Nephron progenitor cell (in vitro differentiated cells): ENCODE results near the gene ATP1A1.

Experiments used
- DNase-seq: peaks from one replicate; pipeline ENCODE4 v3.0.0; 2021
- H3K27ac Mint-ChIP-seq: 2 replicates; pipeline ENCODE4 v1.8.0; 2021; ENCODE audit warnings: mild to moderate bottlenecking, moderate library complexity, mixed read lengths
- H3K27me3 Mint-ChIP-seq: 2 replicates; pipeline ENCODE4 v1.8.0; 2021; ENCODE audit warnings: mild to moderate bottlenecking, low read depth, mixed read lengths; ENCODE audit not compliant: poor library complexity
- H3K36me3 Mint-ChIP-seq: 2 replicates; pipeline ENCODE4 v1.8.0; 2021; ENCODE audit warnings: low read depth, mixed read lengths
- H3K4me1 Mint-ChIP-seq: 2 replicates; pipeline ENCODE4 v1.8.0; 2021; ENCODE audit warnings: mixed read lengths
- H3K4me3 Mint-ChIP-seq: 2 replicates; pipeline ENCODE4 v1.8.0; 2021; ENCODE audit warnings: mild to moderate bottlenecking, moderate library complexity, mixed read lengths
- H3K9me3 Mint-ChIP-seq: 2 replicates; pipeline ENCODE4 v1.8.0; 2021; ENCODE audit warnings: mild to moderate bottlenecking, moderate library complexity, mixed read lengths
- TF ChIP-seq, protein P1 (sequence below): fragments of 200-600 bp; sonication (generic); IDR thresholded peaks from 2 replicates; pipeline ENCODE4 v1.5.0; 2021; ENCODE audit warnings: antibody characterized with exemption

Gene ATP1A1

DNA sequence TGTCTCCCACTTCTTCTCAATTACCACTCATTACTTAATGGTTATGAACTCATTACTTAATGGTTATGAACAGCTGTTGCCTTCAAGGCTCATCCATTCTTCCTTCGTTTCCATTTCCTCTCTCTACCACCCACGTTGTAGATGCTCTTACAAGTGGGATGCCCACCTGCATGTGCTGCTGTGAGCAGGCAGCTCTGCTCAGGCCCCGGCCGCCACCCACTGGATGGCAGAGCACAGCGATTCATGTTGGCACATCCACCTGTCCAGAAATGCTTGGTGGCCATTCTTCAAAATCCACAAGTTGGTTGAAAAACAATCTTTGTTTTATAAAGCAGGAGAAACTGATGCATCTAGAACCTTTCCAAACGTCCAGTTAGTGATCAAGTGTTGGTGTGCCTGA, 14.5 kb downstream of the ATP1A1 start:
- Mint-ChIP-seq H3K4me3 (no peak overlapping the region), H3K27me3 (no peaks in the 10 kb centered on the region), H3K27ac (peak overlapping the region; percentile 2), H3K9me3 (no peaks in the 10 kb centered on the region), H3K4me1 (peaks cover 4% of the 10 kb centered on the region), H3K36me3 (peaks cover 68% of the 10 kb centered on the region)
- TF ChIP-seq, protein P1, sequence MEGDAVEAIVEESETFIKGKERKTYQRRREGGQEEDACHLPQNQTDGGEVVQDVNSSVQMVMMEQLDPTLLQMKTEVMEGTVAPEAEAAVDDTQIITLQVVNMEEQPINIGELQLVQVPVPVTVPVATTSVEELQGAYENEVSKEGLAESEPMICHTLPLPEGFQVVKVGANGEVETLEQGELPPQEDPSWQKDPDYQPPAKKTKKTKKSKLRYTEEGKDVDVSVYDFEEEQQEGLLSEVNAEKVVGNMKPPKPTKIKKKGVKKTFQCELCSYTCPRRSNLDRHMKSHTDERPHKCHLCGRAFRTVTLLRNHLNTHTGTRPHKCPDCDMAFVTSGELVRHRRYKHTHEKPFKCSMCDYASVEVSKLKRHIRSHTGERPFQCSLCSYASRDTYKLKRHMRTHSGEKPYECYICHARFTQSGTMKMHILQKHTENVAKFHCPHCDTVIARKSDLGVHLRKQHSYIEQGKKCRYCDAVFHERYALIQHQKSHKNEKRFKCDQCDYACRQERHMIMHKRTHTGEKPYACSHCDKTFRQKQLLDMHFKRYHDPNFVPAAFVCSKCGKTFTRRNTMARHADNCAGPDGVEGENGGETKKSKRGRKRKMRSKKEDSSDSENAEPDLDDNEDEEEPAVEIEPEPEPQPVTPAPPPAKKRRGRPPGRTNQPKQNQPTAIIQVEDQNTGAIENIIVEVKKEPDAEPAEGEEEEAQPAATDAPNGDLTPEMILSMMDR: no peak
- DNase-seq: no peak

DNA sequence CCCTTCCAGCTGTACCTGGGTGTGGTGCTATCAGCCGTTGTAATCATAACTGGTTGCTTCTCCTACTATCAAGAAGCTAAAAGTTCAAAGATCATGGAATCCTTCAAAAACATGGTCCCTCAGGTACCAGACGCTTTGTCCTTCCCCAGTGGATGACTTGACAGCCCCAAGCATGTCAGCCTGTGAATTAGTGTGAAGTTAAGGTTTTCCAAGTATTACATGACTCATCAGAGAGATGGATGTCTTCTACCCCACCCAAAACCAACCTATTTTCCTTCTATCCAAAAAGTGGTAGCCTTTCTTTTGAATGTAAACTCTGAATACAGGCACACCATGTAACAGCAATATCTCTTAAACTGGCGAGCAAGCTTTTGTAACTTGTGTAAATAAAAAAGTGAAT, 15.1 kb downstream of the ATP1A1 start:
- Mint-ChIP-seq H3K27ac (no peak overlapping the region), H3K9me3 (no peaks in the 10 kb centered on the region), H3K4me1 (no peaks in the 10 kb centered on the region), H3K4me3 (no peak overlapping the region), H3K27me3 (no peaks in the 10 kb centered on the region), H3K36me3 (peaks cover 73% of the 10 kb centered on the region)
- DNase-seq: no peak
- TF ChIP-seq, protein P1: no peak

DNA sequence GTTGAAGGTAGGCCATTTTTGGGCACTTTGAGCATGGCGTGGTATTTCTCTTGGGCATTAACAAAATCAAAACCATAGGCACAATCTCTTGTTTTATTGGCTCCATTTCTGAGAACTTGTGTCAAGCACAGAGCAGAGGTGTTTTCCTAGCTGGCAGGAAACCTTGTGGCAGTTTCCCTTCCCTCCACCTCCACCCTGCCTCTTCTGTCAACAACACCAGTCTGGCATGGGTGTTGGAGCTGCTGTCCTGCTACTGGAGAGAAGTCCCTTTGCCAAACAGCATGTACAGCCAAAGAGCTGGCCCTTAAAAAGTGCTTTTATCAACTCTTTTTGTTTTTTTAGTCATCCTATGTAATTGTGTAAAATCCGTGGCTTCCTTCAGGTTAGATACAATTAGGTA, 16.0 kb downstream of the ATP1A1 start:
- peaks cover 78% of the 10 kb centered on the region for H3K36me3 Mint-ChIP-seq
- H3K27ac Mint-ChIP-seq: no peak overlapping the region
- no peaks in the 10 kb centered on the region for H3K4me1 Mint-ChIP-seq
- no peak overlapping the region for H3K4me3 Mint-ChIP-seq
- H3K9me3 Mint-ChIP-seq: no peaks in the 10 kb centered on the region
- no peaks in the 10 kb centered on the region for H3K27me3 Mint-ChIP-seq
- DNase-seq: no peak
- TF ChIP-seq, protein P1: no peak

DNA sequence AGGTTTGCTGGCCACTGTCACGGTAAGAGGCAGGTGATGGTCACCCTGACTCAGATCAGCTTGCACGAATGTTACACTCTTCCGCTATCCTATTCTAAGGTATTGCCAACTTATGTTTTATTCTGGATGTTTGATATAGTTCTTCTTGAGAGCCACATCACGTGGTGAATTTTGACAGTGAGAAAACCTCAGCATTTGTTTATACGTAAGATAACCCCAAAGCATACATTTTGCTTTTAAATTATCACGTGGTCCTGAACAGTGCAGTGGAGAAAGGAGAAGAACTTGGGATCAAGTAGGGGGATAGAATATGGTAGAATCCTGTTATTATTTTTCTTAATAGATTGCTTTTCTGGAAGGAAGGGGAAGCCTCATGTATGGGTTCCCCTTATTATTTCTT, 16.6 kb downstream of the ATP1A1 start:
- H3K27ac Mint-ChIP-seq: no peak overlapping the region
- H3K9me3 Mint-ChIP-seq: no peaks in the 10 kb centered on the region
- peaks cover 83% of the 10 kb centered on the region for H3K36me3 Mint-ChIP-seq
- no peaks in the 10 kb centered on the region for H3K4me1 Mint-ChIP-seq
- H3K27me3 Mint-ChIP-seq: no peaks in the 10 kb centered on the region
- no peak for DNase-seq
- no peak overlapping the region for H3K4me3 Mint-ChIP-seq
- TF ChIP-seq, protein P1: no peak

DNA sequence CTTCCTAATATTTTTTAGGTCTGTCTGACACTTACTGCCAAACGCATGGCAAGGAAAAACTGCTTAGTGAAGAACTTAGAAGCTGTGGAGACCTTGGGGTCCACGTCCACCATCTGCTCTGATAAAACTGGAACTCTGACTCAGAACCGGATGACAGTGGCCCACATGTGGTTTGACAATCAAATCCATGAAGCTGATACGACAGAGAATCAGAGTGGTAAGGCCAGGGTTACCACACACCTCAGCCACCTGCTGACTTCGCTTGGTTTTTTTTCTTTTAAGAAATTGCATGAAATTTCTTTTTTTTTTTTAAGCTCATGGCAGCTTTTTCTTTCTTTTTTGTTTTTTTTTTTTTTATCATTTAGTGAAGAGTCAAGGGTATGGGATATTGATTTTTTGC, 17.2 kb downstream of the ATP1A1 start:
- DNase-seq: no peak
- Mint-ChIP-seq H3K4me1 (no peaks in the 10 kb centered on the region), H3K36me3 (peaks cover 83% of the 10 kb centered on the region), H3K4me3 (no peak overlapping the region), H3K27ac (no peak overlapping the region), H3K27me3 (no peaks in the 10 kb centered on the region), H3K9me3 (no peaks in the 10 kb centered on the region)
- TF ChIP-seq, protein P1: no peak

DNA sequence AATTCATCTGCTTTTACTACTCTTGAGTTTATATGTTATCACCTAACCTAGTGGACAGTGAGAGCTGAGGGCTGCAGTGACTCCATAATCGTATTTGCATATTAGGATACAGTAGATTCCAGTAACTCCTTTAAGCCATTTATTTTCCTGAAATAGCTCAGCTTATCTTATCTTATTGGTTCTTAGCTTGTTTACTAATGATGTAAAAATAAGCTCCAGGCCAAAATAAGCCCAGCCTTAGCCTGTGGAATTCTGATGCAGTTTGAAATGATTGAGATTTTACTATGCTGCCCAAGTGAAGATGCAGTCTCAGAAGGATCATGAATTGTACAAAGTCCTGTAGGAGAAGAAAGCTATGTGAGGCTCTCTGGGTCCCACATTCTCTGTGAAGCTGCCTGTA, 18.1 kb downstream of the ATP1A1 start:
- H3K4me1 Mint-ChIP-seq: no peaks in the 10 kb centered on the region
- no peaks in the 10 kb centered on the region for H3K27me3 Mint-ChIP-seq
- TF ChIP-seq, protein P1: no peak
- H3K36me3 Mint-ChIP-seq: peaks cover 83% of the 10 kb centered on the region
- H3K27ac Mint-ChIP-seq: no peak overlapping the region
- DNase-seq: no peak
- no peak overlapping the region for H3K4me3 Mint-ChIP-seq
- no peaks in the 10 kb centered on the region for H3K9me3 Mint-ChIP-seq
